Mucosa of descending colon (tissue), 3 donors: ENCODE measurements around the gene SLC20A1. TPM values are rescaled to one million over a fixed set of nuclear protein-coding genes. Genes with fewer than 3 reads are reported as not detected.

Experiments used
- ATAC-seq: fragments of 200-7000 bp; cut with Tn5 transposase; one replicate; pipeline ENCODE4 v1.9.1; 2020; ENCODE audit warnings: mild to moderate bottlenecking, moderate library complexity
- DNase-seq, 3 donors: peaks; one replicate each; pipeline ENCODE4 v3.0.0-alpha.2; 2020
- H3K36me3 ChIP-seq: fragments of 200-600 bp; one replicate; pipeline ENCODE4 v1.8.0; 2021; ENCODE audit warnings: low read depth, mild to moderate bottlenecking
- H3K4me1 ChIP-seq: fragments of 200-600 bp; one replicate; pipeline ENCODE4 v1.8.0; 2021; ENCODE audit warnings: low read depth, mild to moderate bottlenecking
- H3K4me3 ChIP-seq: fragments of 200-600 bp; one replicate; pipeline ENCODE4 v1.8.0; 2021; ENCODE audit warnings: mild to moderate bottlenecking
- H3K9me3 ChIP-seq: fragments of 200-600 bp; one replicate; pipeline ENCODE4 v1.8.0; 2021; ENCODE audit warnings: mild to moderate bottlenecking
- CTCF ChIP-seq: fragments of 200-600 bp; IDR thresholded peaks from one replicate; pipeline ENCODE4 v1.8.0; 2022; ENCODE audit warnings: antibody characterized with exemption, mild to moderate bottlenecking
- intact Hi-C, 2 donors: fragments of 100-400 bp; cut with DNase I in 1 of 2; cut with micrococcal nuclease in 1 of 2; formaldehyde crosslinking; loops; one replicate each; pipeline versions ENCODE4 v1.11.0 to v1.11.1; 2022; cut with DNase I, micrococcal nuclease
- total RNA-seq, 3 donors: library from RNA; stranded (reverse); fragmentation: NEBNext Ultra II Directional in 2 of 3; extraction: Animal tissue kit (Norgen Biotek cat#: 25700) in 2 of 3; gene quantifications; one replicate each; pipeline versions ENCODE4 v1.2.1 to v1.2.4, GENCODE V29; 2021 to 2023
- donor health status: DM: no; HTN: no; CAD: no; lungs with moderate emphysema.
- donor health status: DM: no; HTN: no; CAD: no.
- donor health status: DM: no; HTN: yes; CAD: no.

SLC20A1 gene
- total RNA-seq, 3 donors from 2014 or later, result 64.3 to 128 (median 80.6) TPM

- Histone ChIP-seq H3K9me3 (no peaks in the 10 kb centered on the region), H3K4me3 (no peak overlapping the region), H3K4me1 (peaks cover 13% of the 10 kb centered on the region), H3K36me3 (no peaks in the 10 kb centered on the region)
- no peak for TF ChIP-seq CTCF
- DNase-seq, result no peak
- intact Hi-C loops, result loop anchor here (10.0 kb wide), 2 partner anchors 67 to 97 kb away; partner anchors contain the start of gene NT5DC4 (in 2 of the 2)
- ATAC-seq, result peak; percentile 58
Observed at GRCh38 chr2:112627060-112628040, 18.4 kb upstream of the SLC20A1 start.

- Histone ChIP-seq H3K4me3 (no peak overlapping the region), H3K4me1 (peaks cover 12% of the 10 kb centered on the region), H3K9me3 (no peaks in the 10 kb centered on the region), H3K36me3 (no peaks in the 10 kb centered on the region)
- ATAC-seq, result no peak
- TF ChIP-seq CTCF, result no peak
- intact Hi-C loops, result loop anchor here (10.0 kb wide), 2 partner anchors 66 to 96 kb away; partner anchors contain the start of gene NT5DC4 (in 2 of the 2)
- no peak for DNase-seq
Observed at GRCh38 chr2:112629224-112629623, 16.5 kb upstream of the SLC20A1 start.

GRCh38 chr2:112629823-112630222, 15.9 kb upstream of the SLC20A1 start:
- intact Hi-C loops, result loop anchor here (10.0 kb wide), 2 partner anchors 65 to 95 kb away; partner anchors contain the start of gene NT5DC4 (in 2 of the 2)
- no peak for TF ChIP-seq CTCF
- no peaks in the 10 kb centered on the region for H3K36me3 ChIP-seq
- no peak overlapping the region for H3K4me3 ChIP-seq
- no peak for ATAC-seq
- H3K9me3 ChIP-seq, result no peaks in the 10 kb centered on the region
- no peak for DNase-seq
- peaks cover 7% of the 10 kb centered on the region for H3K4me1 ChIP-seq

- no peak for ATAC-seq
- no peak for TF ChIP-seq CTCF
- Histone ChIP-seq H3K4me3 (no peak overlapping the region), H3K9me3 (no peaks in the 10 kb centered on the region), H3K4me1 (peaks cover 7% of the 10 kb centered on the region), H3K36me3 (no peaks in the 10 kb centered on the region)
- no peak for DNase-seq
- intact Hi-C loops, result no loop called here
Observed at GRCh38 chr2:112630268-112630667, 15.5 kb upstream of the SLC20A1 start.

GRCh38 chr2:112633708-112634107, 12.0 kb upstream of the SLC20A1 start:
- H3K4me1 ChIP-seq, result peaks cover 2% of the 10 kb centered on the region
- H3K36me3 ChIP-seq, result no peaks in the 10 kb centered on the region
- intact Hi-C loops, result no loop called here
- ATAC-seq, result no peak
- DNase-seq, result no peak
- no peak for TF ChIP-seq CTCF
- H3K4me3 ChIP-seq, result no peak overlapping the region
- H3K9me3 ChIP-seq, result no peaks in the 10 kb centered on the region
